Esophagus muscularis mucosa (tissue), 3 donors: Measurements from ENCODE around the gene XYLT1.

Source experiments
- CTCF ChIP-seq, 3 experiments: fragments of 200-600 bp in 2 of 3; fragments of 450-650 bp in 1 of 3; sonication (generic) in 2 of 3; IDR thresholded peaks; one replicate each; pipeline ENCODE4 v1.5.1; 2017 to 2019; ENCODE audit warnings: antibody characterized with exemption in 3 of 3, mild to moderate bottlenecking in 2 of 3, moderate library complexity in 1 of 3
- POLR2A ChIP-seq: fragments of 450-650 bp; IDR thresholded peaks from one replicate; pipeline ENCODE4 v1.6.1; 2017; ENCODE audit warnings: antibody characterized with exemption, moderate library complexity, mild to moderate bottlenecking, low read depth
- POLR2AphosphoS5 ChIP-seq, 2 donors: sonication (generic); formaldehyde crosslinking; IDR thresholded peaks; one replicate each; pipeline ENCODE4 v1.6.1; 2017; ENCODE audit warnings: antibody characterized with exemption in 2 of 2

- no peak for TF ChIP-seq CTCF (IDR thresholded peaks at IDR 0.05)
- no peak for TF ChIP-seq POLR2A
- TF ChIP-seq POLR2AphosphoS5 (IDR thresholded peaks at IDR 0.05), result no peak
These were observed 32.8 kb downstream of the XYLT1 start for GRCh38 chr16:17437981-17438380.
